ENCODE results near the gene FIZ1. TPM values are rescaled to one million over a fixed set of nuclear protein-coding genes. Genes with fewer than 3 reads are reported as not detected.

FIZ1 gene
- total RNA-seq, 1 experiment from 2014 or later, result 21.5 TPM

- no peak overlapping the region for H3T11ph ChIP-seq (ENCODE audit: low read length)
- H2BK15ac ChIP-seq (ENCODE audit: low read depth, low read length), result no peak overlapping the region
- H3K23ac ChIP-seq (ENCODE audit: insufficient read length, low read depth, low read length), result no peak overlapping the region
- no peak overlapping the region for H2BK20ac ChIP-seq (ENCODE audit: low read depth, low read length, poor library complexity, severe bottlenecking)
- H3K4me1 ChIP-seq (ENCODE audit: insufficient read depth, low read length), result 0 out of 2 replicates have a peak, but pooled peaks cover 3% of the 10 kb centered on the region
- peak overlapping the region; percentile 72 for H3K4me2 ChIP-seq (ENCODE audit: insufficient read depth, insufficient read length, low read length)
- H3K14ac ChIP-seq (ENCODE audit: insufficient read depth, low read length), result peak overlapping the region; percentile 45; the same call in 1 of the 2 replicates
- no peaks in the 10 kb centered on the region for H3K9me3 ChIP-seq (ENCODE audit: control insufficient read depth, low read depth, low read length)
- H3K27me3 ChIP-seq (ENCODE audit: insufficient read depth, low read length), result no peaks in the 10 kb centered on the region
- H3K27me3 Mint-ChIP-seq (ENCODE audit: low read depth), result no peaks in the 10 kb centered on the region
- peaks cover 1% of the 10 kb centered on the region; the same call in 1 of the 2 replicates for H3K79me2 ChIP-seq (ENCODE audit: insufficient read depth, low read length)
- H2BK120ac ChIP-seq (ENCODE audit: low read depth, low read length, poor library complexity, severe bottlenecking), result no peak overlapping the region
- TF ChIP-seq CTCF (conservative IDR thresholded peaks at IDR 0.05), result no peak
- no peak overlapping the region for H2AFZ ChIP-seq (ENCODE audit: low read length)
- H3K27ac ChIP-seq (ENCODE audit: insufficient read length, low read depth, low read length), result no peak overlapping the region
- peaks cover 4% of the 10 kb centered on the region for H3K79me1 ChIP-seq (ENCODE audit: insufficient read depth, low read depth, low read length, poor library complexity, severe bottlenecking)
- no peak overlapping the region for H4K91ac ChIP-seq (ENCODE audit: insufficient read length, low read depth, low read length)
- peak overlapping the region; percentile 92 to 97 for H3K4me3 Mint-ChIP-seq
- H3K18ac ChIP-seq (ENCODE audit: insufficient read length, low read depth, low read length), result no peak overlapping the region
- WGBS (ENCODE audit: extremely low coverage, insufficient read length, low lambda C conversion rate), result no CpG with 5 or more reads among the region's 12 CpGs
- H4K8ac ChIP-seq (replicated peaks; ENCODE audit: insufficient read length, low read depth, low read length), result no peak overlapping the region
- no peak overlapping the region for H4K5ac ChIP-seq (ENCODE audit: insufficient read length, low read depth, low read length)
- no peaks in the 10 kb centered on the region for H4K20me1 ChIP-seq (ENCODE audit: control insufficient read depth, insufficient read depth, insufficient read length)
- no peak overlapping the region for H2BK5ac ChIP-seq (ENCODE audit: insufficient read length, low read length)
- no peak overlapping the region for H3K56ac ChIP-seq (ENCODE audit: insufficient read length, low read depth, low read length)
- H2AK5ac ChIP-seq (ENCODE audit: insufficient read length, low read length), result no peak overlapping the region
- peak overlapping the region; percentile 75 for H3K9ac ChIP-seq (ENCODE audit: extremely low read depth, insufficient read length, low read length)
- H2BK12ac ChIP-seq (ENCODE audit: insufficient read length, low read depth, low read length), result no peak overlapping the region
- H3K4ac ChIP-seq (ENCODE audit: low read depth, low read length), result no peak overlapping the region
- H3K9me3 Mint-ChIP-seq, result peaks cover 0 to 4% of the 10 kb centered on the region in 2 experiments; a peak in 1 of 5 replicates
- peaks cover 14 to 32% (median 23%) of the 10 kb centered on the region in 3 experiments for H3K36me3 Mint-ChIP-seq (ENCODE audit: insufficient read depth in 1 of 3, low read depth in 3 of 3)
- peaks cover 27% of the 10 kb centered on the region in 2 experiments for H3K4me1 Mint-ChIP-seq
- peak overlapping the region; percentile 92 to 99 (median 97); a peak in 6 of 7 replicates for H3K27ac Mint-ChIP-seq
- DNase-seq, result no peak
- H3K23me2 ChIP-seq (ENCODE audit: insufficient read length, low read depth, low read length, poor library complexity, severe bottlenecking), result peaks cover 8% of the 10 kb centered on the region
Measured at GRCh38 chr19:55606471-55606787, 7.1 kb upstream of the FIZ1 start.
